ENCODE results near the gene SH3RF1.

The SH3RF1 gene

DNA sequence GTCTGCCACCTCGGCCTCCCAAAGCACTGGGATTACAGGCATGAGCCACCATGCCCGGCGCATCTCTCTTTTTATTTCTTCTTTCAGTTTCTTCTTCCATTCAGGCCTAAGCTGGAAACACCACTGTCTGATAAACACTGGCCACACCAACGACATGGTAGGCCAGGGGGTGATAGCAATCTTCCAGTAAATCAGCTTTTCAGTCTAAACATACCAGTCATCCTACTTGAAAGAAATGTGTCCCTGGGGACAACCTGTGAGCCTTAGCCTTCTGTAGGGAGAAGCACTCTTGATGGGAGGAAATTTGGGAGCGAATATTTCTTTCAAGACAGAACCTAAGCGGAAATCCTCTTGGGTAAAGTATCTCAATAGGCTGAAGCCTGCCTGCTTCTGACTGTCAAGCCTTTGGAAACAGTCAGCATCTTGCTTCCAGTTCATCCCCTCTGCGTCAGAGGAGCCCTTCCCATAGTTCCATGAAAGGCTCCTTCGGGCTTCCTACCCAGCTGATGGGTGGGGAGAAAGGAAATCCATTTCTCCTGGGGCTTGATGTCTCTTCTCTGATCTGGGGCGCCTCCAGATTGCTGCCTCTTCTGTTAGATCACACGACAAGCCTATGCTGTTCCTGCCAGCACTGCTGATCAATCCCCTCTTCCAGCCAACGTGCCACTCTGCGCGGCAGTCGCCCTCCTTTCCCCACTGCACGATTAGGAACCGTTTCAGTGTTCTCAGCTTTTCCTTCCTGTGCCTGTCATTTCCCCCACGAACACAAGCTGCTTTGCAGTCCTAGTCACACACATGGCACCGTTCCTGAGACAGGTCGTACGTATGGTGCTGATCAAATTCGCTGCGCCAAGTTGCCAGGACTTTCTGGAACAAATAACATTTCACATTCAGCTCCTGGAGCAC, 211.2 kb downstream of the SH3RF1 start:
- peak; percentile 54 for DNase-seq

DNA sequence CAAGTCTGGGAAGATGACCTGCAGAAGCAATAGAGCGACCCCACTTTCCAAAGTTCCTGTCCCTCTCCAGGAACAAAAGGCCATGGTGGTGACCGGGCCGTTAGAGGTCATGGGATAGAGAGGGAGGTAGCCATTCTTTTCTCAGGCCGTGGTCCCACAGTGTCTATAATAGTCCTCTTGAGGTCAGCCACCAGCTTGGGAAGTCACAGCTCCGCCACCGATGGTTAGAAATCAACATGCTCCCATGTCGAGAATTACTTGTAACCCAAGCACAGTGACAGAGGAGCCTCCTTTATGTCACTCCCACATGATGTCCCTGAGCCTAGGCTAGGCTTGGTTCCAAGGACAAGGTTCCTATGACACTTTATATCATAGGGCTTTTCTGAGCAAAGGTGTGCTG, 212.4 kb downstream of the SH3RF1 start:
- DNase-seq: no peak

- DNase-seq: no peak
Measured at GRCh38 chr4:169054879-169055278, 215.9 kb downstream of the SH3RF1 start.

GRCh38 chr4:169052594-169052945, 218.2 kb downstream of the SH3RF1 start:
- DNase-seq: peak; percentile 80

DNA sequence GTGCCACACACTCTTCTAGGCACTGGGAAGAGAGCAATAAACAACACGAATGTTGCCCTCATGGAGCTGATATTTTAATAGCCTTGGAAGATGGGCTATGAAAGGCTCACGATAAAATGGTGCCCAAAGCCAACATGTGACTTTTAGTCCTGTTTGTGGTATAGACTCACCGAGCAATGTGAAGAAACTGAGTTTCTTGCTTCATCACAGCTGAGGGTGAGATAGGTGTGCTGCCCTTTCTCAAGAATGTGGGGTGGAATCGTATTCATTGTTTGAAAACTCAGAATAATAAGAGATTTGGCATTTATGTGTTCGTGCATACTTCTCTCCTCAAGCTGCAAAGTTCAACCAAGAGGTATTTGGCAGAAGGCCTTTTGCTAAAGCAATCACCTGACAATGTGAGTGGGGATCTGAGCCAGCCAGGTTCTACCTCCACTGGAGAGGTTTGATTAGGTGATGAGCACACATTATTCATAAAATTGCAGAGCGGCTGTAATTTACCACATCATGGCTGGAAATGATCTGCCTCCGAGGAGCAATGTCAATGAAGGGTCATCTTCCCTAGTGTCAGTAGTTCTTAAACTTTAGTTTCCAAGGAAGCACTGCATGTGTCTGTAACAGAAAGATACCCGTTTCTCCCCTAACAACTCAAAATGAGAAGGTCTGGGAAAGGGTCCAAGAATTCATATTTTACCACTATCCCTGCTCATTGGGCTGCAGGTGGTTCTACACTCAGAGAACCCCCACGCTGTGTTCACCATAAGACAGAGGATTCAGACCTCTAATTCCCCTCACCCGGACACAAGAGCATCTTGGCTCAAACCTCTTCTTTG, 218.8 kb downstream of the SH3RF1 start:
- peak; percentile 83 for DNase-seq

GRCh38 chr4:169050881-169051760, 219.6 kb downstream of the SH3RF1 start:
- DNase-seq: peak; percentile 75

GRCh38 chr4:169050284-169050683, 220.5 kb downstream of the SH3RF1 start:
- DNase-seq: no peak

- DNase-seq: no peak
Measured at GRCh38 chr4:169048868-169049414, 221.8 kb downstream of the SH3RF1 start.

DNA sequence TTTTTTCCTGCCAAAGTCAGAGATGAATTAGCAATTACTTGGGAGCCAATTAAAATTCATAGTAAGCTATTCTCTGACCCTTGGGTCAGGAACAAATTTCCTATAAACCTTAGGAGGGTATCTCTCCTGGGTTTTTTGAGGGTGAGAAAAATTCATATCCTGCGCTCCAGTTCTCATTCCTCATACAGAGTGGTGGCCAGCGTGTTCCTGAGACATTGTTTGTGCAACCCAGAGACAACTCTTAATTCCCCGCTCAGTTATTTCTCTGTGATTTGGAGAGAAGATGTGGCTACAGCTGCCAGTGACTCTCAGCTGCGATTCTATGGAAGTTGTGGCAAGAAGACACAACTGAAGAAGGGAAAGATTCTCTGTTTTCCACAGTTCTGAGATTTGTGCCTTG, 222.8 kb downstream of the SH3RF1 start:
- peak; percentile 75 for DNase-seq

DNA sequence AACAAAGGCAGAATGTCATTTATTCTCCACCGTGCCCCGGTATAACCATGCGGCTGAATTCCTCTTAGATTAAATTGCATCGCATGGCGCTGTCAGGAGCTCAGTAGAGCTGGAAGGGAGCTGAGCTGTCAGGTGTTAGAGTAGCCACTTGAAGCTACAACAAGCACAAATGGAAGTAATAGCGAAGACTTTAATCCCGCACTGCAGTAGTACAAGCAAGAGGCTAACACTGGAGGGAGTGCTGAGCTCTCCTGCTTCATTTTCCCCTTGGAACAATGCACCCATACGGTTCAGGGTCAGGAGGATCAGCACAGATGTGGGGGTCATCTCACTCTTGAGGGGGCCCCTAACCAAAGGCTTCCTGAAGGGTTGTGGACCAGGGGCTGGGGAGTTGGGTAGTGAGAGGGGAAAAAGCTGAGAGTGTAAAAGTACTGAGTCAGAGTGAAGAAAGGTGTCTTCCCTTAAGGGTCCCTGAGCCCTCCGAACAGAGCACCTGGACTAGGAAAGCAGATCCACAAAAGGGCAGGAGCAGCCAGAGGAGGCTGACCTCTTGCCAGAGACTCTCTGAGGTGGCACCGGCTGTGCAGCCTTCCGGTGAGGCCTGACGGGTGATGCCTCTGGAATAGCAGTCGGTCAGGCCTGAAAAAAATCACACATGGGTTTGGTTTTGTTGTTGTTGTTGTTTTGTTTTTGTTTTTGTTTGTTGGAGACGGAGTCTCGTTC, 224.7 kb downstream of the SH3RF1 start:
- DNase-seq: no peak

DNA sequence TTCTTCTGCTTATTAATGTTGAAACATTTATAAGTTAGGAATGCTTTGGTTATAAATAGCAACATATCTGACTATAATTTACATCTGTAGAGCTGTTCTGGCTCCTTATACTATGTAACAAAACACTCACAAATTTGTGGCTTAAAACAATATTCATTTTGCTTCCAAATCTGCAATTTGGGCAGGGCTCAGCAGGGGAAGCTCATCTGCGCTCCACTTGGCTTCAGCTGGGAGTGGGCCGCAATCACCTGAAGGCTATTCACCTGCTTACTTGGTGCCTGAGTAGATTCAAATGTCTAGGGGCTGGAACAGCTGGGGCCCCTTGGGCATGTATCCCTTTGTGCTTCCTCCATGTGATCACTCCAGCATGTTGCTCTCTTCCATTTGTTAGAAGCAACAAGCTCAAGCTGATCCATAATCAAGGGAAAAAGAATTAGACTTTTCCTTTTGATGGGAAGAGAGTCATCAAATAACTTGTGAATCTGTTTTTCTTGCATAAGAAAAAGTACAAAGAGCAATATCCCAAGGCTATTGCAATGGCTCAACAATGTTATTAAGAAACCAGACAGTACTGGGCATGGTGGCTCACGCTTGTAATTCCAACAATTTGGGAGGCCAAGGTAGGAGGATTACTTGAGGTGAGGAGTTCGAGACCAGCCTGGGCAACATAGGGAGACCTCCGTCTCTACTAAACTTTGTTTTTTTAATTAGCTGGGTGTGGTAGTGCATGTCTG, 225.9 kb downstream of the SH3RF1 start:
- no peak for DNase-seq

All from right hindlimb (tissue), 1 donor.